ENCODE measurements around the gene PRR33. TPM values are rescaled to one million over a fixed set of nuclear protein-coding genes. Genes with fewer than 3 reads are reported as not detected.
"Not testable (repeated sequence)": the region's sequence is repeated elsewhere in the genome, so short reads cannot be mapped to it uniquely, and the experiment has no call there.

The PRR33 gene
- polyA plus RNA-seq, 1 experiment, result not detected

DNA sequence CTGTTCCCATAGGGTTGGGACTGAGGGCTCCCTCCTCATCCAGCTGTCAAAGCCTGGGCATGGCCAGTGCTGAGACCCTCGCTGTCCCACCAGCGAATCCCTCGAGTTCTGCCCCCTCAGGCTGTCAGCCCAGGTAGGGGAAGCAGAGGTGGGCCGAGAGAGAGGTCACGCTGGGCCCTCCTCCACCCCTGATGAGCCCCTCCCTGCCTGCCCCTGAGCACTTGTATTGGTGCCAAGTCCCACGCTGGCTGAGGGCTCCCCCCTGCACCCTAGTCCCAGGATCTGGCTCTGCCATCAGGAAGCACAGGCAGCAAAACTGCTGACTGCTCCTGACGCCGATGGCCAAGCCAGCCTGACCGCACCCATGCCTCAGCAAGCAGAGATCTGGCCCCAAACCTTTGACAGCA, 3.3 kb downstream of the PRR33 start:
- no peak for TF ChIP-seq CTCF (IDR thresholded peaks at IDR 0.05; ENCODE audit: insufficient read depth, low read depth, low read length)
- POLR2A ChIA-PET, result no interaction called here
- Histone ChIP-seq H3K4me3 (ENCODE audit: low read depth, low read length) (no peak overlapping the region), H3K36me3 (ENCODE audit: control insufficient read depth, insufficient read depth, low read length) (no peaks in the 10 kb centered on the region), H3K27me3 (ENCODE audit: control insufficient read depth, insufficient read depth, low read length) (no peaks in the 10 kb centered on the region; the same call in 1 of the 2 replicates)
- CTCF ChIA-PET, result interaction anchor here (1.7 to 2.1 kb wide), 3 partner anchors 29 to 263 kb away, joined by 6 to 8 read pairs (median 8); no protein-coding TSS in a partner anchor
- no peak for DNase-seq (ENCODE audit: low read depth)

GRCh38 chr11:1887451-1888346, 4.0 kb downstream of the PRR33 start:
- Histone ChIP-seq H3K36me3 (ENCODE audit: control insufficient read depth, insufficient read depth, low read length) (no peaks in the 10 kb centered on the region), H3K27me3 (ENCODE audit: control insufficient read depth, insufficient read depth, low read length) (no peaks in the 10 kb centered on the region; the same call in 1 of the 2 replicates), H3K4me3 (ENCODE audit: low read depth, low read length) (no peak overlapping the region)
- TF ChIP-seq CTCF (IDR thresholded peaks at IDR 0.05; ENCODE audit: insufficient read depth, low read depth, low read length), result no peak
- no peak for DNase-seq (ENCODE audit: low read depth)
- ChIA-PET POLR2A (no interaction called here), CTCF (interaction anchor here (2.0 to 2.1 kb wide), 2 partner anchors 55 to 264 kb away, joined by 6 to 8 read pairs; no protein-coding TSS in a partner anchor)

GRCh38 chr11:1886551-1886950, 5.1 kb downstream of the PRR33 start:
- H3K27me3 ChIP-seq (ENCODE audit: control insufficient read depth, insufficient read depth, low read length); DNase-seq (ENCODE audit: low read depth); H3K4me3 ChIP-seq (ENCODE audit: low read depth, low read length); CTCF ChIA-PET; H3K36me3 ChIP-seq (ENCODE audit: control insufficient read depth, insufficient read depth, low read length); POLR2A ChIA-PET: not testable (repeated sequence)

GRCh38 chr11:1884303-1884700, 7.4 kb downstream of the PRR33 start:
- CTCF ChIA-PET, result interaction anchor here (1.1 to 4.5 kb wide), 4 partner anchors 41 to 268 kb away, joined by 3 to 114 read pairs (median 38); no protein-coding TSS in a partner anchor
- POLR2A ChIA-PET, result no interaction called here
- no peaks in the 10 kb centered on the region; the same call in none of the 2 replicates for H3K27me3 ChIP-seq (ENCODE audit: control insufficient read depth, insufficient read depth, low read length)
- H3K36me3 ChIP-seq (ENCODE audit: control insufficient read depth, insufficient read depth, low read length), result no peaks in the 10 kb centered on the region
- no peak for DNase-seq (ENCODE audit: low read depth)
- TF ChIP-seq CTCF (IDR thresholded peaks at IDR 0.05; ENCODE audit: insufficient read depth, low read depth, low read length), result no peak
- no peak overlapping the region for H3K4me3 ChIP-seq (ENCODE audit: low read depth, low read length)

DNA sequence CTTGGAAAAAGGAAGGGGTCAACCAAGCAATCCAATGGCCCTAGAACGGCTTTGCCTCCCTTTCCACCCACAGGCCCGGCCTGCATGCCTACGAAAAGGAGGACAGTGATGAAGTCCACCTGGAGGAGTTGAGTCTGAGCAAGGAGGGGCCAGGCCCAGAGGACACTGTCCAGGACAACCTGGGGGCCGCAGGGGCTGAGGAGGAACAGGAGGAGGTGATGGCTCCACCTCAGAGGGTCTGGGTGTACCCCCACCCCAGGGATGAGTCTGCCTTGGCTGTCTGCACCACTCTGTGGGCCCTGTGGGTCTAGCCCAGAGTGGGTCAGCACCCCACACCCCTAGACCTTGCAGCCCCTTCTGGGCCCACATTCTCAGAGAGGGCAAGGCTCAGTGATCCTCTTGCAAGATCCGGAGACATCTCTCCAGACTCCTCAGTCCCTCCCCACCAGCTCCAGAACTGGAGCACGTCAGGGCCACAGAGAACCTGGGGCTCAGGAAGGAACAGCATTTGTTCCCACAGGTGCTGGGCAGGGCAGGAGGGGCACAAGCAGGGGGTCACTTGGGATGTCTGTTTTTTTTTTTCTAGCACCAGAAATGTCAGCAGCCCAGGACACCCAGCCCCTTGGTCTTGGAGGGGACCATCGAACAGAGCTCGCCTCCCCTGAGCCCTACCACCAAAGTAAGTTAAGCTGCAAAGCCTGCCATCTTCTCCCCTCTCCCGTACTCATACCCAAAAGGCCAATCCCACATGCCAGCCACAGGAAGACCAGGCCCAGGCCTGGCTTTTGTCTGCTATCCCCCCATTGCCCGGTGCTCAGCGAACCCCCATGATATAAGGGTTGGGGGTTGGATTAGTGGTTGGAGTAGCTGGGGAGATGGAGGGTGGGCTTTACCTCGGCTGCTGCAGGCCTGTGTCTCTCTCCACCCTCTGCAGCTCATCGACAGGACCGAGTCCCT, 8.1 kb downstream of the PRR33 start:
- Histone ChIP-seq H3K36me3 (ENCODE audit: control insufficient read depth, insufficient read depth, low read length) (no peaks in the 10 kb centered on the region), H3K4me3 (ENCODE audit: low read depth, low read length) (no peak overlapping the region), H3K27me3 (ENCODE audit: control insufficient read depth, insufficient read depth, low read length) (no peaks in the 10 kb centered on the region; the same call in none of the 2 replicates)
- no peak for TF ChIP-seq CTCF (IDR thresholded peaks at IDR 0.05; ENCODE audit: insufficient read depth, low read depth, low read length)
- CTCF ChIA-PET, result interaction anchor here (0.7 to 4.5 kb wide), 20 partner anchors 17 to 269 kb away, joined by 3 to 114 read pairs (median 6); partner anchors contain the start of gene MRPL23
- DNase-seq (ENCODE audit: low read depth), result no peak
- POLR2A ChIA-PET, result no interaction called here
